HFF-Myc (cell line): Measurements from ENCODE around the gene KIAA0753.
A peak's percentile ranks its signal among the peaks of the same experiment; 100 is the strongest.

Experiments
- DNase-seq: peaks from one replicate; pipeline ENCODE4 v3.0.0-alpha.2; 2011; ENCODE audit warnings: low read depth; ENCODE audit errors: extremely low read depth
- H3K4me3 ChIP-seq: replicated peaks from 2 replicates; pipeline ENCODE4 v1.5.1; 2011; ENCODE audit warnings: low read depth, mild to moderate bottlenecking, control low read depth, low read length
- TF ChIP-seq, protein P1 (sequence below): IDR thresholded peaks from 2 replicates; pipeline ENCODE4 v1.5.1; 2012; ENCODE audit warnings: mild to moderate bottlenecking, low read depth, low read length, control low read depth; ENCODE audit errors: missing control alignments

KIAA0753 gene

DNA sequence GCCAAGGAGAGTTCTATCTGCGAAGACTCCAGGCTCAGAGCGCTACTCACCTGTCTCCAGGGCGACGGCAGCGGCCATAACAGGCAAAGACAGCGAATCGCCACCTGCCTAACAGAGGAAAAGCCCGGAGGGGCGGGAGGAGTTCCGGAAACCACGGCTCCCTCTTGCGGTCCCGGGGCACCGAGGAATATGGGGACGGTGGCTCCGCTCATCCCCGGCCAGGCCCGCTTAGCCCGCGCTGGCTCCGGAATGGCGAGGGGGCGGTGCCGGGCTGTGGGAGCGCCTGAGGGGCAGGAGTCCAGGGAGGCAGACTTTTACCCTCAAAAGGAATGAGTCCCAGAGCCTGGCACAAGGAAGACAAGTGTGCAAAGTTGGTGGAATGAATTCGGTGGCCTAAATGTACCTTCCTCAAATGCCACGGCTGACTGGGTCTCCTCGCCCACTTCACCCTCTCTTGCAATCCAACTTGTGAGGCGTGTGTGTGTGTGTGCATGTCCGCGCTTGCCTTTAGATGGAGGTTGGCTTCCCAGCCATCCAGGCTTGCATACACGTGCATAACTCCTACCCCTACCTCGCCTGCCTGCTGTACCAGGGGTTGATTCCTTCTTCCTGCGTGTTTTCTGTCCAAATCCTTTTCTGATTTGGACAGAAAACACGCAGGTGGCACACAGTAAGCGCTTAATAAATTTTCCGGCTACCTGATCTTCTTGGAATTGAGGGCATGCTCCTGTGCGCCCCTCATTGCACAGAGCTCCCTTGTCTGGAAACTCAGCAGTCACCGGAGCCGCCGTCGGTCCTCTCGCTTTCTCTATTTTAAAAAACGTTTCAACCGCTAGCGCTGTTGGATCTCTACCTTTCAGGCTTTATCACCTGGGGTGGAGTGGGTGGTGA, 14.6 kb upstream of the KIAA0753 start:
- no peak overlapping the region for H3K4me3 ChIP-seq
- DNase-seq: no peak
- TF ChIP-seq, protein P1, sequence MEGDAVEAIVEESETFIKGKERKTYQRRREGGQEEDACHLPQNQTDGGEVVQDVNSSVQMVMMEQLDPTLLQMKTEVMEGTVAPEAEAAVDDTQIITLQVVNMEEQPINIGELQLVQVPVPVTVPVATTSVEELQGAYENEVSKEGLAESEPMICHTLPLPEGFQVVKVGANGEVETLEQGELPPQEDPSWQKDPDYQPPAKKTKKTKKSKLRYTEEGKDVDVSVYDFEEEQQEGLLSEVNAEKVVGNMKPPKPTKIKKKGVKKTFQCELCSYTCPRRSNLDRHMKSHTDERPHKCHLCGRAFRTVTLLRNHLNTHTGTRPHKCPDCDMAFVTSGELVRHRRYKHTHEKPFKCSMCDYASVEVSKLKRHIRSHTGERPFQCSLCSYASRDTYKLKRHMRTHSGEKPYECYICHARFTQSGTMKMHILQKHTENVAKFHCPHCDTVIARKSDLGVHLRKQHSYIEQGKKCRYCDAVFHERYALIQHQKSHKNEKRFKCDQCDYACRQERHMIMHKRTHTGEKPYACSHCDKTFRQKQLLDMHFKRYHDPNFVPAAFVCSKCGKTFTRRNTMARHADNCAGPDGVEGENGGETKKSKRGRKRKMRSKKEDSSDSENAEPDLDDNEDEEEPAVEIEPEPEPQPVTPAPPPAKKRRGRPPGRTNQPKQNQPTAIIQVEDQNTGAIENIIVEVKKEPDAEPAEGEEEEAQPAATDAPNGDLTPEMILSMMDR: no peak

DNA sequence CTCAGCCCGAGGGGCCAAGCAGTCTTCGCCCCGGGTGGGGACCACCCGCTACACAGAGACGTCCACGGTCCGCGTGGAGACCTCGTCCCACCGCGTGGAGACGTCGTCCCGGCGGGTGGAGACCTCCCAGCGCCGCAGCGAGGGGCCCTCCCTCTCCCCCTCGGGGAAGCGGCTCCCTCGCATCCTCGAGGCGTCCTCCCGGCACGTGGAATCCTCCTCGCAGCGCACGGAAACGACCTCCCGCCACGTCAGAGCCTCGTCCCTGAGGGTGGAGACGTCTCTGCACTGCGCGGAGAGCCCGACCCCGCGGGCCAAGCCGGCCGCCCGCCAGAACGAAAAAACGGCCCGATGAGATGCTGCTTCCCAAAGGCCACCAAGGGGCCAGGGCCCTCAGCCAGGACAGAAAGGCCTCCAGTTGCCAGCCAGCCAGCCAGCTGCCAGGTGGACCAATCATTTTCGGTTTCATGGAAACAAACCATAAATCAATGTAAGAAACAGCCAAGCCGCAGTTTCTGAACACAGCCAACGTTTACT, 11.5 kb upstream of the KIAA0753 start:
- peak overlapping the region; percentile 99 for H3K4me3 ChIP-seq
- DNase-seq: no peak
- TF ChIP-seq, protein P1: no peak

DNA sequence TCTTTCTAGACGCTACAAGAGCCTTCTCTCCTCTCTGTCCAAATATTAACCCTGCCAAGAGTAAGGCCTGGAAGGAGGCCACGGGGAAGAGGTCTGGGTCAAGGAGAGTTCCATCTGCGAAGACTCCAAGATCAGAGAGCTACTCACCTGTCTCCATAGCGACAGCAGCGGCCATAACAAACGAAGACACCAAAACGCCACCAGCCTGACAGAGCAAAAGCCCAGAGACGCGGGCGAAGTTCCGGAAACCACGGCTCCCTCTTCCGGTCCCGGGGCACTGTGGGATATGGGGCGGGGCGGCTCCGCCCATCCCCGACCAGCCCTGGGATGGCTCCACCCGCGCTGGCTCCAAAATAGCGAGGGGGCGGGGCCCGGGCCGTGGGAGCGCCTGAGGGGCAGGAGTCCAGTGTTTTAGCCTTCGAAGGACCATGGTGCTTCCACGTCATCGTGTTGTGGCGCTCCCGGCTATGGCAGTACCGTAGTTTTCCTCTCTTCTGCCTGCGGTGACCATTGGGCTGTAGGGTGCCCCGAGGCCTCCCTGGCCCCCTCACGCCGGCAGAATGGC, 10.9 kb upstream of the KIAA0753 start, which contains the start of the genes C17orf100 and MED31:
Gene C17orf100 (plus strand): TSS at position 409 of the 565 bp plus-strand sequence. CDS start 152 bp downstream, at position 561.
Gene MED31 (minus strand): TSS at position 252 of the 565 bp plus-strand sequence. CDS start 77 bp downstream, at position 175.
- TF ChIP-seq, protein P1: no peak

DNA sequence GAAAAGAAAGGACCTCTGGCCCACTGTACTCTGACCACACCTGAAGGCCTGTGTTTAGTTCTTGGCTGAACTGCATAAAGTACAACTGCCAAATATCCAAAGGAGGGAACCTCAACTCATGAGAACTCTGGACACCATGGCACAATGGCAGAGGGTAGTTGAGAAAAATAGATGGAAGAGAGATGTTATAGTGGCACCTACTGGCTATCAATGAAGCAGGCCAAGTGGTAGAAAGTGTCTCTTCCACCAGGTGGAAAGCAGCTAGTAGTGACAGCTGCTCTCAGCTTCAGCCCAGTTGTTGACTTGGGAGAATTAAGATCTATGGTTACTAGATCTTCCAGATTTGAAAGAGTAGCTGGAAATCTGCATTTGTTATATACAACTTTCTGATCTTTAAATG, 7.7 kb upstream of the KIAA0753 start:
- DNase-seq: no peak
- no peak overlapping the region for H3K4me3 ChIP-seq
- TF ChIP-seq, protein P1: peak; percentile 25

More for the DNA sequence above, 10.9 kb upstream of the KIAA0753 start, which contains the start of the genes C17orf100 and MED31:
- peak; percentile 72 for DNase-seq
- H3K4me3 ChIP-seq: peak within 1 kb of the TSS; percentile 99

DNA sequence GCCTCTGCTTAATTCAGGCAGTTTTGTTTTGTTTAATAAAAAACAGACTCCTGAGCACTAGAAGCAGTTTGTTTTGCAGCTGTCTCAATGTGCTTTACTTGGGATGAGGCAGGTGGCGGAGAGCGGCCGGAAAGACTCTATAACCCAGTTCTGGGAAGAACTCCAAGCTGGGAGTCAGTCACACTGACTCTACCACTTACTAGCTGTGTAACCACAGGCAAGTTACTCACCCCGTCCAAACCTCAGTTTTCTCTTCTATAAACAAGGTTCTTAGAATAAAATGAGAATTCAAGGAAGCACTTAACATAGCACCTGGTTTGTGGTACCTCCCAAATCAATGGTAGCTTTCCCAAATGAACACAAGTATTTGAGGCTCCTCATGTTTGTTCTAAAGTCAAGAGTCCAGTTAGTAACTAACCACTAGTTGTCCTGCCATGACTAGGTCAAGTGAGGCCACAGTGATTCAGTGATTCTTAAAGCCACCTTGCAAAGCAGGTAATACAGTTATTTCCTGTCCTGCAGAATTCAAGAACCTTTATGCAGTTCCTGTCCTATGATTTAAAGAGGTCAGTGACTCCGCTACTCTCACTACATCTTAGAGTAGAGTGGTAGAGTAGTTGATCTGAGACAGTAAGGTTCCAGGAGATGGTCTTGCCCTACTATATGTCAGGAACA, 3.1 kb upstream of the KIAA0753 start:
- H3K4me3 ChIP-seq: no peak overlapping the region
- peak; percentile 67 for DNase-seq
- TF ChIP-seq, protein P1: no peak

DNA sequence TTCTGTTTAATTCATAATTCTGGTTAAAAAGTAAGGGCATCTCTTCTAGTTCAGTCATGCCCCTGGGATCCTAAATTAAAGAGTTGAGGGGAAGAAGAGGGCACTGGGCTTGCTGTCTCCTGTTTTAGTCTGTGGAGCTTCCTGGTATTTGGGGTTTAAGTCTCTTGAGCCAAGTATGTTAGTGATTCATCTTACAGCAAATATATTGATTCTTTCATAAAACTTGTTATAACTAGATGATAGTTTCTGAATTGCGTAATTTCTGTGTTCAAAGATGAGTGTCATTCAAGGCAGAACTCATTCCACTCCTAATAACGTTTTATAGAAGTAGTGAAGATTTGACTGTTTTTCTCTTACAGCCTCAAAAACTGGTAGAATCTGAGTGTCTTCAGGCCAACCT, 2.1 kb upstream of the KIAA0753 start:
- peak overlapping the region; percentile 87 for H3K4me3 ChIP-seq
- TF ChIP-seq, protein P1: no peak
- no peak for DNase-seq
